ENCODE measurements around the gene MMP25.
"Not testable (repeated sequence)": the region's sequence is repeated elsewhere in the genome, so short reads cannot be mapped to it uniquely, and the experiment has no call there.

MMP25 gene

DNA sequence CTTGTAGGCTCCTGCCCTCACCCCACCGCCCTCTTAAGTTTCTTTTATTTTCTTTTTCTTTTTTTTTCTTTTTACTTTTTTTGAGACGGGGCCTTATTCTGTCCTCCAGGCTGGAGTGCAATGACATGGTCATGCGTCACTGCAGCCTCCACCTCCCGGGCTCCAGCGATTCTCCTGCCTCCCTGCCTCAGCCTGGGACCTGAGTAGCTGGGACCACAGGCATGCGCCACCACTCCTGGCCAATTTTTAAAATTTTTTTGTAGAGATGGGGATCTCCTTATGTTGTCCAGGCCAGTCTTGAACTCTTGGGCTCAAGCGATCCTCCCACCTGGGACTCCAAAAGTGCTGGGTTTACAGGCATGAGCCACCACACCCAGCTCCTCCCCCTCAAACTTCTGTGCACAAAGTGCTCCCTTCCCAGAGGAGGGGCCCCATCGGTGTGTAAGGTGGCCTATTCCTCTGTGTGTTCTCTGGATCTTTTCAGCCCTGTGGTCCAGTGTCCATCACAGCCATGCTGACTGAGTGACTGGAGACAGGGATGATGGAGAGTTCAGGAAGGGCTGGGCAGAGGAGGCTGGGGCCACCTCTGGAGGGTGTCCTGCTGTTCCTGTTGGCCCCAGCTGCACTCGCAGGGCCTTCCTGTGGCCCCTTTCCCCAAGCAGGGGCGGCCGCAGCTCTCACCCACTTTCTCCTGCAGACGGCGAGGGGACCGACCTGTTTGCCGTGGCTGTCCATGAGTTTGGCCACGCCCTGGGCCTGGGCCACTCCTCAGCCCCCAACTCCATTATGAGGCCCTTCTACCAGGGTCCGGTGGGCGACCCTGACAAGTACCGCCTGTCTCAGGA, 10.2 kb downstream of the MMP25 start:
- no peak for DNase-seq

DNA sequence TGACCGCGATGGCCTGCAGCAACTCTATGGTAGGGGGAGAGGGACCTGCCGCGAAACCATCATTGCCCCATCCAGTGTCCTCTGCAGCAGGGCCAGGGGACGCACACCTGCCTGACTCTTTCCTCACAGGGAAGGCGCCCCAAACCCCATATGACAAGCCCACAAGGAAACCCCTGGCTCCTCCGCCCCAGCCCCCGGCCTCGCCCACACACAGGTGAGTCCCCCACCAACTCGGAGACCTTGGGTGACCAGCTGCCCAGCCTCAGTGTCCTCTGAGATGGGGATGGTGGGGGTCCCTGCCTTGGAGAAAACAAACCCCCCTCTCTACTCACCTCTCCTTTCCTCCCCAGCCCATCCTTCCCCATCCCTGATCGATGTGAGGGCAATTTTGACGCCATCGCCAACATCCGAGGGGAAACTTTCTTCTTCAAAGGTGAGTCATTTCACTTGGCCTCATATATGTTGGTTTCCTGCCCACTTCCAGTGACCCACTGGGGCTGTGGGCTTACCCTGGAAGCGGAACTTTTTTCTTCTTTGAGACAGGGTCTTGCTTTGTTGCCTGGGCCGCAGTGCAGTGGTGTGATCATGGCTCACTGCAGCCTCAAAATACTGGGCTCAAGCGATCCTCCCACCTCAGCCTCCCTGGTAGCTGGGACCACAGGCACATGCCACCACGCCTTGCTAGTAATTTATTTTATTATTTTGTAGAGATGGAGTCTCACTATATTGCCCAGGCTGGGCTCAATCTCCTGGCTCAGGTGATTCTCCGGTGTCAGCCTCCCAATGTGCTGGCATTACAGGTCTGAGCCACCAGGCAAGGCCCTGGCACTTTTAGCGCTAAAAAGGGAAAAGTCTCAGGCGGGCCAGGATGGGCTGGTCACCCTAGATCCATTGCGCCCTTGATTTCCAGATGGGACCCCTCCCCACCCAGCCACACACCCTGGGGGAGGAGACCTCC, 11.1 kb downstream of the MMP25 start:
- no peak for DNase-seq

DNA sequence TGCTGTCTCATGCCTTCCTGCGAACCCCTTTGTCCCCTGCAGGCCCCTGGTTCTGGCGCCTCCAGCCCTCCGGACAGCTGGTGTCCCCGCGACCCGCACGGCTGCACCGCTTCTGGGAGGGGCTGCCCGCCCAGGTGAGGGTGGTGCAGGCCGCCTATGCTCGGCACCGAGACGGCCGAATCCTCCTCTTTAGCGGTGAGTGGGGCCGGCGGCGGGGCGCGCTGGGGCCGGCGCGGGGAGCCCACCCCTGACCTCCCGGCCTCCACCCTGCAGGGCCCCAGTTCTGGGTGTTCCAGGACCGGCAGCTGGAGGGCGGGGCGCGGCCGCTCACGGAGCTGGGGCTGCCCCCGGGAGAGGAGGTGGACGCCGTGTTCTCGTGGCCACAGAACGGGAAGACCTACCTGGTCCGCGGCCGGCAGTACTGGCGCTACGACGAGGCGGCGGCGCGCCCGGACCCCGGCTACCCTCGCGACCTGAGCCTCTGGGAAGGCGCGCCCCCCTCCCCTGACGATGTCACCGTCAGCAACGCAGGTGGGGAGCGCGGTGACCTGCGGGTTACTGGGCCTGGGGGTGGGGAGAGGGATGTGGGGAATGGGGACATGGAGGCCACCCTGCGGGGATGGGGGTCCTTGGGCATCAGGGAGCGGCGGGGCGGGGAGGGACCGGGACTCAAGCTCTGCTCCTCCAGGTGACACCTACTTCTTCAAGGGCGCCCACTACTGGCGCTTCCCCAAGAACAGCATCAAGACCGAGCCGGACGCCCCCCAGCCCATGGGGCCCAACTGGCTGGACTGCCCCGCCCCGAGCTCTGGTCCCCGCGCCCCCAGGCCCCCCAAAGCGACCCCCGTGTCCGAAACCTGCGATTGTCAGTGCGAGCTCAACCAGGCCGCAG, 12.0 kb downstream of the MMP25 start:
- DNase-seq = peak; percentile 32 to 56 (median 36)

DNA sequence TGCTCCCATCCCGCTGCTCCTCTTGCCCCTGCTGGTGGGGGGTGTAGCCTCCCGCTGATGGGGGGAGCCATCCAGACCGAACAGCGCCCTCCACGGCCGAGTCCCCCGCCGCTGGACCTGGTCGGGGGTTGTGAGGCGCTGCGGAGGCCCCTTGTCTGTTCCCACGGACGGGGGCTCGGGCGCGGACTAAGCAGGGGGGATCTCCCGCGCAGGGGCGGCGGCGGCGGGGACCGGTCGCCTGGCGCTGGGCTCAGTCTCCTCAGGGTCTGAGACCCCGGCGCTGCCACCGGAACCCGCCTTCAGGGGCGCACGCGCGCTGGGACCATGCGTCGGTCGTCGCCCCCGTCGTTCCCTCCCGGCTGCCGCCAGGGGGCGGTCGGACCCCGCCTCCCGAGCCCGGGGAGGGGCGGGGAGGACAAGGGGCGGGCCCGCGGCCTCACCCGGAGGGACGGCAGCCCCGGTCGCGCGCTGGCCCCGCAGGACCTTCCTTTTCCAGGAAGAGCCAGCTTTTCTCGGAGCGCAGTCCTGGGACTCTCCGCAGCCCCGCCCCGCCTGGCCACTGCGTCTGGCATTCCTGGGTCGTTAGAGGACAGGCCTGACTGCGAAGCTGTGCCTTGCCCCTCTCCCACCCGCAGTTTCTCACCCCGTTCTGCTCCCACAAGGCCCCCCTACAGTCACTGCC, 12.8 kb downstream of the MMP25 start:
- DNase-seq = peak; percentile 81 to 92 (median 87)

DNA sequence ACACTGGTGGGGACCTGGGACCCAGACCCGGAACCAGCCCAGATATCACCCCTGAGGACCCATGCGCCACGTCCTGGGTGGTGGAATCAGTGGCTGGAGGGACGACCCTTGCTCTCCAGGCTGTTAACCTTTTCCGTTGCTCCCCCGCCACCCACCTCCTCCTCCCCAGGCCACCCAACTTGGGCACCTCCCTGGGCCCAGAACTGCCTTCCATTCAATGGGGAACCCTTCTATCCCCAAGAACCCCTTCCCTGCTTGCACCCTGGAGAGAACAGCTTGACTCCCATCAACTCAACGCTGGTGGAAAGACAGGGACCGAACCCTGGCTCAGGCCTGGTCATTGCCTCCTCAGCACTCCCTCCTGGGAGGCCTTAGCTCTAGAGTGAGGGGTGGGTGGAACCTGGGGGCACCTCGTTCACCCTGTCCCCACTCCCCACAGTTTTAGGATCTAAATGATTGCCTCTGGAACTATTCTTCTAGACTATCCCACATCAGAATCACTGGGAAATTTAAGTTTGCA, 13.4 kb downstream of the MMP25 start:
- DNase-seq = no peak

DNA sequence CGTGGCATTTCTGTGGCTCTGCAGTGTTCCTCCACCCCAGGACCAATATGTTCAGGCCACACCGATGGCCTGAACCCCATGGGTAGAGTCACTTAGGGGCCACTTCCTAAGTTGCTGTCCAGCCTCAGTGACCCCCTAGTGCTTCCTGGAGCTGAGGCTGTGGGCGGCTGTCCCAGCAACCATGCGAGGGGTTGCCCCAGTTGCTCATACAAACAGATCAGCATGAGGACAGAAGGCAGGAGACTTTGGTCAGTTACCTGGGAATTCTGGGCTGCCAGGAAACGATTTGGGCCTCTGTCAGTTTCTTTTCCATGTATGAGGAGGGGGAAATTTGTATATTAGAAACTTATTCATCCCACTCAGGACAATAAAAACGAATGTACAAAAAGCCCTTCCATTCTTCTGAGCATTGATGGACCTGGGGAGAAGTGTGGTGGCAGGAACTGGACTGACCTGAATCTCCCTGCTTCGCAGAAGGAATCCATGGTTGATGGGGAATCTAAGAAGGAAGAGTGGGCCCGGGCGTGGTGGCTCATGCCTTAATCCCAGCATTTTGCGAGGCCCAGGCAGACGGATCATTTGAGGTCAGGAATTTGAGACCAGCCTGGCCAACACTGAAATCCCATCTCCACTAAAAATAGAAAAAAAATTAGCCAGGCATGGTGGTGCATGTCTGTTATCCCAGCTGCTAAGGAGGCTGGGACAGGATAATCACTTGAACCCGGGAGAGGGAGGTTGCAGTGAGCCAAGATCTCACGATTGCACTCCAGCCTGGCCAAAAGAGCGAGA, 14.2 kb downstream of the MMP25 start:
- no peak for DNase-seq

GRCh38 chr16:3062553-3062952, 16.2 kb downstream of the MMP25 start:
- DNase-seq = no peak

DNA sequence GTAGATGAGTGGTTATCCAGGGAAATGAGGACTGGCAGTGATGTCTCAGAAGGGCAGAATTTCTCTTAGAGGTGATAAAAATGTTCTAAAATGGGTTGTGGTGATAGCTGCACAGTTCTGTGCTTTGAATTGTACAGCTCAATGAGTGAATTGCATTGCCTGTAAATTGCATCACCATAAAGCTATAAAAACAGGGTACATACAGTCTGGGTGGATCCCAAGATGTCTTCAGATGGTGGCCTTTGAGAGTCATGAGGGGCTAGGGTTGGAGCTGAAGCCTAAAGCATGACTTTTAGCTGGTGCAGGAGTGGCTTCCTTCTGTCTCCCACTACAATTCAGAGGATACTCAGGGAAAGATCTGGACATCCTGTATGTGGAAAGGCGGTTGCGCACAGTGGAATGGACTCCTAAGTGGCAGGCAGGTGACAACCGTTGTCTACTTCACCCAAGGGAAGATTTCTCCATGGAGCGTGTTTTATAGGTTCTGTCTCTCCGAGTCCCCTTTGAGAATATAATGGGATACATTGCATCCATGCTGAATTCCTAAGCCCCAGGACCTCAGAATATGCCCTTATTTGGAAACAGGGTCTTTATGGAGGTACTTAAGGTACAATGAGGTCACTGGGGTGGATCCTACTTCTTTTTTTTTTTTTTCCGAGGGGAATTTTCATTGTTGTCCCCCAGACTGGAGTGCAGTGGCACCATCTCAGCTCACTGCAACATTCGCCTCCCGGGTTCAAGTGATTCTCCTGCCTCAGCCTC, 17.4 kb downstream of the MMP25 start:
- DNase-seq = no peak

DNA sequence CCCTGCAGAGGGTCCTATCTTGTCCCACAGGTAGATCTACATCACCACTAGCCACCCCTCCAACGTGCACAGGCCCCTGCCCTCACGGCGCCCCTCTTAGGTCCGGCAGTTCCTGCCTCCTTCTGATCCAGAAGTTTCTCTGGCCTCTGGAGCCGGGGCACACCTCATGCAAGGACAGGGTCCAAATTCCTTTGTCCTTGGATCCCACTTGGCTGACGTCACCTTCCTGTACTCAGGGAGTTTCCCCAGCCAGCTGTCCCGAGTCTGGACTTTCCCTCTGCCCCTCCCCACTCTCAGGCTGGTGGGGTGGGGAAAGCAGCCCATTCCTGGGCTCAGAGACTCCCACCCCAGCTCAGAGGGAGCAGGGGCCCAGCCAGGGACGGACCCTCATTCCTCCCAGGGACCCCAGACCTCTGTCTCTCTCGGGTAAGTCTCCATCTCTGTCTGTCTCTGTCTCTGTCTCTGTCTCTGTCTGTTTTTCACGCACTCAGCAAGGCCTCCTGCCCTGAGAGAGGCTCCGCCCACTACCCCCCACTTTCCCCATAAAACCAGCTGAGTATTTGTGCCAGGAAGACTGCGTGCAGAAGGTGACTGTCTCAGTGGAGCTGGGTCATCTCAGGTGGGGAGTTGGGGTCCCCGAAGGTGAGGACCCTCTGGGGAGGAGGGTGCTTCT, 18.8 kb downstream of the MMP25 start, which contains the start of gene IL32:
Gene IL32 (plus strand): TSS at position 572 of the 673 bp plus-strand sequence. CDS start 172 bp downstream, outside the sequence.
- no peak for DNase-seq

- DNase-seq = no peak
Observed at GRCh38 chr16:3065742-3066439, 19.5 kb downstream of the MMP25 start.

- no peak for DNase-seq
Observed at GRCh38 chr16:3066440-3066748, 20.0 kb downstream of the MMP25 start.

GRCh38 chr16:3068487-3068886, 22.1 kb downstream of the MMP25 start:
- DNase-seq = no peak

GRCh38 chr16:3069146-3069545, 22.8 kb downstream of the MMP25 start:
- not testable (repeated sequence) for DNase-seq

GRCh38 chr16:3070608-3071111, 24.3 kb downstream of the MMP25 start:
- DNase-seq = no peak

GRCh38 chr16:3071655-3072054, 25.3 kb downstream of the MMP25 start:
- no peak for DNase-seq

GRCh38 chr16:3072148-3072547, 25.8 kb downstream of the MMP25 start:
- DNase-seq = not testable (repeated sequence)

DNA sequence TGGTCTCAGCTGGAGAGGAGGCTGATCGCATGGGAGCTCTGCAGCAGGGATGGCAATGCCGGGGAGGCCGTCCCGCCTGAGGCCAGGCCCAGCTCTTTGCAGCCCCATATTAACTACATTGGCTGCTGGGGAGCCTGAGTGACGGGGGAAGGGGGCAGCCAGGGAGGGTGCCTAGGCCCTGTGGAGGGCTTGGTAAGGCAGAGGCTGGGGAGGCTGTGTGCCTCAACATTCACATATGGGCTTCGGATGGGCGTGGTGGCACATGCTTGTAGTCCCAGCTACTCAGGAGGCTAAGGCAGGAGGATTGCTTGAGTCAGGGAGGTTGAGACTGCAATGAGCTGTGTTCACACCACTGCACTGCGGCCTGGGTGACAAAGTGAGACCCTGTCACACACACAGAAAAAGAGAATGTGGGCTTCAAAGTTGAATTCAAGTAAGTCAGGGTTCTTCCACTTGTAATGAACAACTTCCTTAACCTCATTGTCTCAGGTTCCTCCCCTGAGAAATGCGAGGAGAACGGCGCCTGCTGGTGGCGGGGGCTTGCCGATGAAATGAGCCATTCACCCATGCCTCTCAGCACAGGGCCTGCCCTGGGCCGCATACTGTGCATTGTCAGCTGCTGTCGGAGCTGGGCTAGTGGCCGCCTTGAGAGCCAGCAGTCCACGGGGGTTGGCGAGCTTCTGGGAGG, 26.4 kb downstream of the MMP25 start:
- DNase-seq = not testable (repeated sequence)

GRCh38 chr16:3073448-3073847, 27.1 kb downstream of the MMP25 start:
- DNase-seq = no peak
